Measurements from ENCODE around the gene P4HA2.
A peak's percentile ranks its signal among the peaks of the same experiment; 100 is the strongest.

P4HA2 gene

DNA sequence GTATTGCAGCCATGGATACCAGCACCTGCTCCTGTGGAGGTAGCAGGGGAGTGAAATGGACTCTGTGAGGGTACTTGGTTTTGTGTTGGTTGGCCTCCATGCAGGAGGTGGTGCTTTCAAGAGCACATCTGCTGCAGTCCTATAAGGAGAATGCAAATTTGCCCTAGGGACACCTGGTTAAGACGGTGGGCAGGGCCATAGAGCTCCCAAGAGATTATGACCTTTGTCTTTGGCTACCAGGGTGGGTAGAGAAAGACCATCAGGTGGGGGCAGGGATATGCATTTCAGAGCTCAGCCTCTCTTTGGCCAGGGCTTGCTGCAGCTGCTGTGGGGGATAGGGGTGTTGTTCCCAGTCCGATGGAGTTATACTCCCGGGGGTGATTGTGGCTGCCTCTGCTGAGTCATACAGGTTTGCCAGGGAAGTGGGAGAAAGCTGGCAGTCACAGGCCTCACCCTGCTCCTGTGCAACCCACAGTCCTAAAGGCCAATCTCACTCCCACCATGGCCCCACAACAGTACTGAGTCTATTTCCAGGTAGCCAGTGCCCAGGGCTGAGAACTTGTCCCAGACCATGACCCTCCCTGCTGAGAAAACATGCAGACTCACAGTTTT is 15.8 kb upstream of the P4HA2 start:
- no peak for DNase-seq (ENCODE audit: low read depth)
- no peak overlapping the region for H3K4me3 ChIP-seq (replicated peaks; ENCODE audit: low read depth, low read length)
- TF ChIP-seq, protein P1, sequence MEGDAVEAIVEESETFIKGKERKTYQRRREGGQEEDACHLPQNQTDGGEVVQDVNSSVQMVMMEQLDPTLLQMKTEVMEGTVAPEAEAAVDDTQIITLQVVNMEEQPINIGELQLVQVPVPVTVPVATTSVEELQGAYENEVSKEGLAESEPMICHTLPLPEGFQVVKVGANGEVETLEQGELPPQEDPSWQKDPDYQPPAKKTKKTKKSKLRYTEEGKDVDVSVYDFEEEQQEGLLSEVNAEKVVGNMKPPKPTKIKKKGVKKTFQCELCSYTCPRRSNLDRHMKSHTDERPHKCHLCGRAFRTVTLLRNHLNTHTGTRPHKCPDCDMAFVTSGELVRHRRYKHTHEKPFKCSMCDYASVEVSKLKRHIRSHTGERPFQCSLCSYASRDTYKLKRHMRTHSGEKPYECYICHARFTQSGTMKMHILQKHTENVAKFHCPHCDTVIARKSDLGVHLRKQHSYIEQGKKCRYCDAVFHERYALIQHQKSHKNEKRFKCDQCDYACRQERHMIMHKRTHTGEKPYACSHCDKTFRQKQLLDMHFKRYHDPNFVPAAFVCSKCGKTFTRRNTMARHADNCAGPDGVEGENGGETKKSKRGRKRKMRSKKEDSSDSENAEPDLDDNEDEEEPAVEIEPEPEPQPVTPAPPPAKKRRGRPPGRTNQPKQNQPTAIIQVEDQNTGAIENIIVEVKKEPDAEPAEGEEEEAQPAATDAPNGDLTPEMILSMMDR (IDR thresholded peaks at IDR 0.05; ENCODE audit: low read length, missing control alignments): no peak

DNA sequence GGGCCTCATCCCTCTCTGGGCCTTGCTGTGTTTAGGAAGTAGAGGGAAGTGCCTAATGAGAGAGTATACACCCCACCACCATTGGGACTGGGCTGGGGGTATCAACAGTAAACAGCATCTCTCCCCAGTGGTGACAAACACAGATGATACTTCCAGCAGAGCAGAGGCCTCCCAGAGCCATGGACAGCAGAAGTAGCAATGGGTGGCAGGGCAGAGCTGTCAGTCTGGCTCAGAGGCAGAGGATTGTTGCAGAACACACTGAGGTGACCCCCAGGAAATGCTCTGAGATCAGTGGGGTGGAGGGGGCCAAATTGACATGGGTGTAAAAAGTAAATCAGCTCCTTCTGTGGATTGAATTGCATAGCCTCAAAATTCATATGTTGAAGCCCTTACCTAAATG is 12.1 kb upstream of the P4HA2 start:
- TF ChIP-seq, protein P1 (IDR thresholded peaks at IDR 0.05; ENCODE audit: low read length, missing control alignments): no peak
- no peak overlapping the region for H3K4me3 ChIP-seq (replicated peaks; ENCODE audit: low read depth, low read length)
- DNase-seq (ENCODE audit: low read depth): no peak

DNA sequence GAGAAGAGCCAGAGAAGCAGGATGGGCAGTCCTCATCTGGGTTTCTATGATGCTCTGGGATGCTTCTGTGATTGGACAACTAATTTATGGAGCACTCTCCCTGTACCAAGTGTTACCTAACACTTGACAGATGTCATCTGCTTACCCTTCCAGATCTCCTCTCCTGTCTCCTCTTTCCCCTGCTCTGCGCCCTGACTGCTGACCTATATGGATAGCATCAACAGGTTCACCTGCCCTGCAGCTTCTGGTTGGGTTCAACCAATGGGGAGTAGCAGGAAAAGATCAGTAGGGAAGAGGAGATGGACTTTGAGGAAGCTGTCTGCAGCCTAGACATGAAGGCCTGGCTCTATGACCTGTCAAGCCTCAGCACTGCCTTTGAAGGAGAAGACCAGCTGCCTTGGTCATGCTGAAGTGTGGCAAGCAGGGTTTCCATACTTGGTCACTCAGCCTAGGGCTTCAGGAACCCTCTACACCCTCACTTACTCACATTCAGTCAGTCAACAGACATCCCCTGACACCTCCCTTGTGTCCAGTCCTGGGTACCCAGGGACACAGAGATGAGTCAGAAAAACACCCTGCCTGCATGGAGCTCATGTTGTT is 11.3 kb upstream of the P4HA2 start:
- TF ChIP-seq, protein P1 (IDR thresholded peaks at IDR 0.05; ENCODE audit: low read length, missing control alignments): no peak
- no peak for DNase-seq (ENCODE audit: low read depth)
- no peak overlapping the region for H3K4me3 ChIP-seq (replicated peaks; ENCODE audit: low read depth, low read length)

DNA sequence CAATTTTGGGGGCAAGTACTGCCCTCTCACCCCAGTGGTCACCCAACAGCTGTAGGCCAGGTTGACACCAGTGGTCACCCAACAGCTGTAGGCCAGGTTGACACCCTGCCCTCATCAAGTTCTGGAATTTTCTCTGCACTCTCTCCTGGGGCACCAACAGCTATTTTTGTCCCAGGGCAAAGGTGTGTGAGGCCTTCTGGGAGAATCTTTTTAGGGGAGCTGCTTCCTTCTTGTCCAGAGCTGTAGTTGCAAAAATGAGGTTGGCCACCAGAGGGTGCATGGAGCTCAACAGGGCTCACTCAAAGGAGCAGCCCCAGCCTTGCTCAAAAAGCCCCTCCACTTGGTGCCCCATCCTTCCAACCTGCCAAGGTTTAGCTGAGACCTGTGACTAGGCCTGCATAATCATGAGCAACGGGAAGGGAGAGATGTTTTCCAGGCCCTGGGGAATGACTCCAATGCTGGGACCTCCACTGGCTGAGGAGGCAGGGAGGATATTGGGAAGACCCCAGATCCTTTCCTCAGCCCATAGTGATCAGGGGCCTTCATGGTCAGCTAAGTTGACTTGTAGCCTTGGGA is 10.6 kb upstream of the P4HA2 start:
- H3K4me3 ChIP-seq (replicated peaks; ENCODE audit: low read depth, low read length): no peak overlapping the region
- TF ChIP-seq, protein P1 (IDR thresholded peaks at IDR 0.05; ENCODE audit: low read length, missing control alignments): peak; percentile 89
- DNase-seq (ENCODE audit: low read depth): peak; percentile 75

DNA sequence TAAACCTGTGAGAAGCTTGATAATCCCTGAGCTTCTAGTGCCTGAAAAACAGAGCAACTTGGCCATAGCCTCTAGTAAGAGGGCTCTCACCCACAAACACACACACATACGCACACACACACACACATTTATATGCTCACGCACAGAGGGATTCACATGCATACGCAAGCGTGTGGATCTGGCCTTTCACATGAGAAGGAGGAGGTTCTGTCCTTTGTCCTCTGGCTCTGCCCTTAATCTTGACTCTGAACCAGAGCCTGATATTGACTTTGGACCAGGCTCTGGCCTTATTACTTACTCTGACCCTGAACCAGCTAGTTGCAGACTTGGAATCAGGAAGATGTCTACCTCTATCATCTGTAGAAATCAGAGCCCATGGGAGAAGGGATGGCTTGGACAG is 10.0 kb upstream of the P4HA2 start:
- H3K4me3 ChIP-seq (replicated peaks; ENCODE audit: low read depth, low read length): no peak overlapping the region
- TF ChIP-seq, protein P1 (IDR thresholded peaks at IDR 0.05; ENCODE audit: low read length, missing control alignments): no peak
- DNase-seq (ENCODE audit: low read depth): no peak

DNA sequence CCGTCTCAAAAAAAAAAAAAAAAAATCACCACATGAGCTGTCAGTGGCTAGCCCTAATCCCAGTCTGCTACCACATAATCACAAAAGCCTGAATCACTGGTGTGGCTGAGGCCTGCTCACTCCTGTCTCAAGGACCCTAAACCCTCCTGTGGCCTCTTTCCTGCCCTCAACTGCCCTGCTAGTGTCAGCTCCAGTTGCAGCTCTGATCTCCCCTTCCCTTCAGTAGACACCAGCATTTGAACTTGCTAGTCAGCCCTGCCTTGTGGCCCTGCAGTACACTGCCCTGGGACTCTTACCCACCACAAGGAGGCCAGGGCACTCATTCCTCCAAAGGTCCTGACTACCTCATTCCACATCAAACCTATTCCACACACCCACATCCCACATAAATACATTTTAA is 9.5 kb upstream of the P4HA2 start:
- DNase-seq (ENCODE audit: low read depth): no peak
- H3K4me3 ChIP-seq (replicated peaks; ENCODE audit: low read depth, low read length): no peak overlapping the region
- TF ChIP-seq, protein P1 (IDR thresholded peaks at IDR 0.05; ENCODE audit: low read length, missing control alignments): no peak
